Mesenchymal stem cell (in vitro differentiated cells and primary cell): ENCODE results near the gene RPS28.
A peak's percentile ranks its signal among the peaks of the same experiment; 100 is the strongest.
"Not testable (repeated sequence)": the region's sequence is repeated elsewhere in the genome, so short reads cannot be mapped to it uniquely, and the experiment has no call there.

Experiments used
- DNase-seq: peaks from one replicate; pipeline ENCODE4 v3.0.0-alpha.2; 2013
- H2AFZ ChIP-seq: one replicate; pipeline ENCODE4 v1.6.1; 2013; ENCODE audit warnings: low read depth, mild to moderate bottlenecking, control low read depth, inconsistent platforms, low read length, moderate library complexity
- H2AK5ac ChIP-seq: 2 replicates; pipeline ENCODE4 v1.6.1; 2013; ENCODE audit warnings: low read length, moderate library complexity, mild to moderate bottlenecking, inconsistent platforms; ENCODE audit not compliant: severe bottlenecking
- H2BK120ac ChIP-seq: one replicate; pipeline ENCODE4 v1.6.1; 2013; ENCODE audit warnings: low read depth, mild to moderate bottlenecking, inconsistent platforms, low read length, moderate library complexity
- H2BK12ac ChIP-seq, 2 experiments: one replicate each; pipeline ENCODE4 v1.6.1; 2013; ENCODE audit warnings: inconsistent platforms in 2 of 2, low read length in 2 of 2, mild to moderate bottlenecking in 2 of 2, moderate library complexity in 2 of 2, control low read depth in 1 of 2
- H2BK15ac ChIP-seq: one replicate; pipeline ENCODE4 v1.6.1; 2013; ENCODE audit warnings: mild to moderate bottlenecking, low read depth, inconsistent platforms; ENCODE audit not compliant: poor library complexity, severe bottlenecking
- H2BK5ac ChIP-seq: 2 replicates; pipeline ENCODE4 v1.6.1; 2013; ENCODE audit warnings: low read depth, mild to moderate bottlenecking, low read length, control low read depth, inconsistent platforms; ENCODE audit not compliant: poor library complexity, severe bottlenecking
- H3K14ac ChIP-seq, 2 experiments: one replicate each; pipeline ENCODE4 v1.6.1; 2013; ENCODE audit warnings: inconsistent platforms in 2 of 2, low read length in 2 of 2, control low read depth in 1 of 2, mild to moderate bottlenecking in 1 of 2, moderate library complexity in 1 of 2
- H3K18ac ChIP-seq, 2 experiments: one replicate each; pipeline ENCODE4 v1.6.1; 2013; ENCODE audit warnings: inconsistent platforms in 2 of 2, low read length in 2 of 2, control low read depth in 1 of 2, low read depth in 1 of 2, mild to moderate bottlenecking in 1 of 2
- H3K23ac ChIP-seq, 2 experiments: one replicate each; pipeline ENCODE4 v1.6.1; 2013; ENCODE audit warnings: inconsistent platforms in 2 of 2, low read length in 2 of 2, mild to moderate bottlenecking in 2 of 2, moderate library complexity in 2 of 2, control low read depth in 1 of 2
- H3K27ac ChIP-seq: 2 replicates; pipeline ENCODE4 v1.5.1; 2013; ENCODE audit warnings: mild to moderate bottlenecking, moderate library complexity, low read length, control low read depth, inconsistent platforms; ENCODE audit not compliant: poor library complexity, severe bottlenecking
- H3K27me3 ChIP-seq, 2 experiments: 2 replicates each; pipeline versions ENCODE4 v1.6.1 to v1.7.0; 2013; ENCODE audit warnings: low read length in 2 of 2, mild to moderate bottlenecking in 2 of 2, moderate library complexity in 2 of 2, control low read depth in 1 of 2, inconsistent platforms in 1 of 2; ENCODE audit not compliant: control insufficient read depth in 1 of 2, insufficient read depth in 1 of 2
- H3K36me3 ChIP-seq, 2 experiments: 2 replicates each; pipeline versions ENCODE4 v1.6.1 to v1.7.0; 2013; ENCODE audit warnings: low read length in 2 of 2, control low read depth in 1 of 2, inconsistent platforms in 1 of 2, low read depth in 1 of 2, mild to moderate bottlenecking in 1 of 2; ENCODE audit not compliant: insufficient read depth in 2 of 2, control insufficient read depth in 1 of 2
- H3K4ac ChIP-seq, 2 experiments: one replicate each; pipeline ENCODE4 v1.6.1; 2013; ENCODE audit warnings: inconsistent platforms in 2 of 2, low read length in 2 of 2, mild to moderate bottlenecking in 2 of 2, moderate library complexity in 2 of 2, control low read depth in 1 of 2, low read depth in 1 of 2
- H3K4me1 ChIP-seq: 2 replicates; pipeline ENCODE4 v1.6.1; 2013; ENCODE audit warnings: low read depth, low read length, control low read depth; ENCODE audit not compliant: control insufficient read depth, insufficient read depth
- H3K4me2 ChIP-seq: 2 replicates; pipeline ENCODE4 v1.6.1; 2013; ENCODE audit warnings: low read length, mild to moderate bottlenecking, inconsistent platforms; ENCODE audit not compliant: poor library complexity, severe bottlenecking
- H3K4me3 ChIP-seq, 2 experiments: 2 replicates each; pipeline versions ENCODE4 v1.5.1 to v1.7.0; 2013; ENCODE audit warnings: low read length in 2 of 2, mild to moderate bottlenecking in 2 of 2, control low read depth in 1 of 2, low read depth in 1 of 2; ENCODE audit not compliant: insufficient read depth in 1 of 2
- H3K79me1 ChIP-seq: replicated peaks from 2 replicates; pipeline ENCODE4 v1.6.1; 2013; ENCODE audit warnings: mild to moderate bottlenecking, control low read depth, low read length, inconsistent platforms; ENCODE audit not compliant: poor library complexity, severe bottlenecking
- H3K9ac ChIP-seq: 2 replicates; pipeline ENCODE4 v1.7.0; 2013; ENCODE audit warnings: mild to moderate bottlenecking, low read length, moderate library complexity
- H3K9me3 ChIP-seq: 2 replicates; pipeline ENCODE4 v1.7.0; 2013; ENCODE audit warnings: mild to moderate bottlenecking, low read length; ENCODE audit not compliant: control insufficient read depth
- H4K8ac ChIP-seq: one replicate; pipeline ENCODE4 v1.6.1; 2013; ENCODE audit warnings: inconsistent platforms, mild to moderate bottlenecking, low read length, moderate library complexity
- H4K91ac ChIP-seq: one replicate; pipeline ENCODE4 v1.6.1; 2013; ENCODE audit warnings: mild to moderate bottlenecking, low read length, inconsistent platforms
- WGBS: methylation state at CpG from one replicate; pipeline ENCODE4 v1.1.7; 2013; ENCODE audit warnings: mixed read lengths; 5-methylcytosine and 5-hydroxymethylcytosine counted together

The RPS28 gene

GRCh38 chr19:8340341-8341096, 19.2 kb downstream of the RPS28 start:
- no peak overlapping the region for H2BK120ac ChIP-seq
- WGBS, result 15% methylated on average over 15 of the region's 15 CpGs

GRCh38 chr19:8341504-8341903, 20.2 kb downstream of the RPS28 start:
- H3K9ac ChIP-seq, H3K4ac ChIP-seq: not testable (repeated sequence)
- WGBS, result 100% methylated on average over 4 of the region's 4 CpGs

More at GRCh38 chr19:8340341-8341096, 19.2 kb downstream of the RPS28 start:
- no peak overlapping the region for H2AFZ ChIP-seq
- H3K9me3 ChIP-seq, result no peaks in the 10 kb centered on the region
- H4K8ac ChIP-seq, result no peak overlapping the region
- H2AK5ac ChIP-seq, result no peak overlapping the region
- no peak overlapping the region for H4K91ac ChIP-seq
- peak; percentile 49 for DNase-seq
- no peaks in the 10 kb centered on the region for H3K36me3 ChIP-seq
- no peak overlapping the region for H2BK15ac ChIP-seq
- no peak overlapping the region for H3K4me3 ChIP-seq
- no peaks in the 10 kb centered on the region for H3K79me1 ChIP-seq
- H2BK12ac ChIP-seq, result no peak overlapping the region
- no peak overlapping the region for H2BK5ac ChIP-seq
- H3K9ac ChIP-seq, result no peak overlapping the region
- H3K23ac ChIP-seq, result no peak overlapping the region
- H3K18ac ChIP-seq, result no peak overlapping the region
- H3K27ac ChIP-seq, result no peak overlapping the region
- no peak overlapping the region for H3K14ac ChIP-seq
- peaks cover 27 to 65% of the 10 kb centered on the region in 2 experiments for H3K27me3 ChIP-seq
- H3K4ac ChIP-seq, result no peak overlapping the region
- no peak overlapping the region for H3K4me2 ChIP-seq
- H3K4me1 ChIP-seq, result peaks cover 17% of the 10 kb centered on the region

GRCh38 chr19:8342316-8342683, 21.0 kb downstream of the RPS28 start:
- no peak overlapping the region for H2AK5ac ChIP-seq
- H3K27ac ChIP-seq, result no peak overlapping the region
- no peak overlapping the region for H2BK120ac ChIP-seq
- no peaks in the 10 kb centered on the region for H3K9me3 ChIP-seq
- H3K36me3 ChIP-seq, result no peaks in the 10 kb centered on the region
- H3K23ac ChIP-seq, result no peak overlapping the region
- no peak overlapping the region for H3K14ac ChIP-seq
- no peak overlapping the region for H3K9ac ChIP-seq
- H3K18ac ChIP-seq, result no peak overlapping the region
- no peak overlapping the region for H2BK5ac ChIP-seq
- H4K91ac ChIP-seq, result no peak overlapping the region
- DNase-seq, result no peak
- no peak overlapping the region for H4K8ac ChIP-seq
- no peak overlapping the region for H2AFZ ChIP-seq
- H3K4me3 ChIP-seq, result no peak overlapping the region
- WGBS, result 51% methylated on average over 14 of the region's 14 CpGs
- peak overlapping the region in 1 of 2 experiments; percentile 29 for H2BK12ac ChIP-seq
- H3K4me2 ChIP-seq, result no peak overlapping the region
- no peak overlapping the region for H3K4ac ChIP-seq
- H2BK15ac ChIP-seq, result no peak overlapping the region
- no peaks in the 10 kb centered on the region for H3K79me1 ChIP-seq
- H3K4me1 ChIP-seq, result peaks cover 16% of the 10 kb centered on the region
- H3K27me3 ChIP-seq, result peaks cover 21 to 51% of the 10 kb centered on the region in 2 experiments

More at GRCh38 chr19:8341504-8341903, 20.2 kb downstream of the RPS28 start:
- H3K18ac ChIP-seq, H3K9me3 ChIP-seq, H2BK5ac ChIP-seq, H3K27ac ChIP-seq, DNase-seq, H2BK12ac ChIP-seq, H2BK120ac ChIP-seq, H3K23ac ChIP-seq, H3K14ac ChIP-seq, H4K8ac ChIP-seq, H2BK15ac ChIP-seq, H3K4me3 ChIP-seq, H3K79me1 ChIP-seq, H3K4me2 ChIP-seq, H2AK5ac ChIP-seq, H3K36me3 ChIP-seq, H4K91ac ChIP-seq, H2AFZ ChIP-seq: not testable (repeated sequence)
- Histone ChIP-seq H3K4me1 (peaks cover 16% of the 10 kb centered on the region), H3K27me3 (peaks cover 21 to 55% of the 10 kb centered on the region in 2 experiments)

- Histone ChIP-seq H3K79me1 (no peaks in the 10 kb centered on the region), H3K14ac (no peak within 1 kb of the TSS), H2BK12ac (peak within 1 kb of the TSS in 1 of 2 experiments; percentile 84), H3K27ac (no peak within 1 kb of the TSS), H3K9ac (no peak within 1 kb of the TSS), H3K18ac (peak within 1 kb of the TSS; percentile 13 to 41), H2BK15ac (no peak within 1 kb of the TSS), H3K4me3 (peak within 1 kb of the TSS; percentile 47 to 66), H4K91ac (peak within 1 kb of the TSS; percentile 12), H2BK120ac (no peak within 1 kb of the TSS), H2BK5ac (no peak within 1 kb of the TSS), H2AFZ (peak within 1 kb of the TSS; percentile 85), H3K36me3 (no peaks in the 10 kb centered on the region), H2AK5ac (no peak within 1 kb of the TSS), H3K9me3 (no peaks in the 10 kb centered on the region), H3K4me2 (peak within 1 kb of the TSS; percentile 71), H3K23ac (no peak within 1 kb of the TSS), H3K4ac (peak within 1 kb of the TSS in 1 of 2 experiments; percentile 61), H4K8ac (peak within 1 kb of the TSS; percentile 77), H3K27me3 (peaks cover 21 to 45% of the 10 kb centered on the region in 2 experiments), H3K4me1 (peaks cover 18% of the 10 kb centered on the region)
- DNase-seq, result peak; percentile 95
- 8% methylated on average over 54 of the region's 65 CpGs for WGBS
These were observed 21.6 kb downstream of the RPS28 start, which contains the start of gene KANK3 for GRCh38 chr19:8342684-8343482. KANK3 (minus strand) TSS chr19:8343262; CDS start chr19:8337828, 5,434 bp downstream.
